Endothelial cell of umbilical vein (primary cell): ENCODE results near the gene HPS3. TPM values are rescaled to one million over a fixed set of nuclear protein-coding genes. Genes with fewer than 3 reads are reported as not detected.

Source experiments
- BruUV-seq: library from RNA; stranded (reverse); fragments of 400-500 nt; replicated peaks from 2 replicates; lab custom pipeline; 2021; lab: Mats Ljungman, UMichigan
- CTCF ChIA-PET: fragments of 300-600, 350-600 bp; sonication (Branson Sonifier 250); formaldehyde crosslinking; loops from one replicate; lab custom pipeline; 2021; ENCODE audit warnings: antibody characterized with exemption, inconsistent platforms; lab: Charles Lee
- POLR2A ChIA-PET: fragments of 300-600, 350-600 bp; sonication (Branson Sonifier 250); formaldehyde crosslinking; loops from one replicate; lab custom pipeline; 2021; ENCODE audit warnings: antibody characterized with exemption, inconsistent platforms; lab: Charles Lee
- DNase-seq: peaks from one replicate; pipeline ENCODE4 v3.0.0-alpha.2; 2011; ENCODE audit warnings: low read depth, low spot score
- FAIRE-seq: peaks from 2 replicates; lab custom pipeline; 2011; peaks lifted over from hg19 to GRCh38; lab: Jason Lieb, UNC
- H2AFZ ChIP-seq: 2 replicates; pipeline ENCODE4 v1.6.0; 2012; ENCODE audit warnings: low read depth, low read length, control low read depth, inconsistent platforms
- H3K27ac ChIP-seq: 2 replicates; pipeline ENCODE4 v1.5.1; 2011; ENCODE audit warnings: low read depth, mild to moderate bottlenecking, control low read depth, low read length, moderate library complexity; ENCODE audit not compliant: insufficient read depth
- H3K27me3 ChIP-seq, 2 experiments: 2 replicates each; pipeline versions ENCODE4 v1.6.0 to v1.6.1; 2011; ENCODE audit warnings: low read length in 2 of 2, mixed read lengths in 1 of 2; ENCODE audit not compliant: control insufficient read depth in 2 of 2, insufficient read depth in 2 of 2
- H3K36me3 ChIP-seq, 2 experiments: 2 replicates in 1 of 2; 3 replicates in 1 of 2; pipeline ENCODE4 v1.5.1; 2011; ENCODE audit warnings: low read length in 2 of 2, mild to moderate bottlenecking in 1 of 2, moderate library complexity in 1 of 2; ENCODE audit not compliant: control insufficient read depth in 2 of 2, insufficient read depth in 2 of 2; ENCODE audit errors: extremely low read depth in 1 of 2
- H3K4me1 ChIP-seq: 3 replicates; pipeline ENCODE4 v1.5.1; 2011; ENCODE audit warnings: mild to moderate bottlenecking, low read length; ENCODE audit not compliant: control insufficient read depth, insufficient read depth; ENCODE audit errors: extremely low read depth
- H3K4me2 ChIP-seq: 2 replicates; pipeline ENCODE4 v1.6.1; 2011; ENCODE audit warnings: low read length, control low read depth, mixed read lengths; ENCODE audit not compliant: insufficient read depth
- H3K4me3 ChIP-seq, 3 experiments: fragments of 200-600 bp in 1 of 3; sonication (generic), shearing (Covaris generic) in 1 of 3; replicated peaks in 1 of 3; 2 replicates each; pipeline ENCODE4 v1.5.1; 2011 to 2016; ENCODE audit warnings: control low read depth in 3 of 3, low read length in 3 of 3, mild to moderate bottlenecking in 2 of 3, inconsistent platforms in 1 of 3, low read depth in 1 of 3, moderate library complexity in 1 of 3; ENCODE audit not compliant: insufficient read depth in 1 of 3
- H3K79me2 ChIP-seq: 2 replicates; pipeline ENCODE4 v1.6.0; 2012; ENCODE audit warnings: low read length, inconsistent platforms; ENCODE audit not compliant: control insufficient read depth, insufficient read depth
- H3K9ac ChIP-seq: replicated peaks from 2 replicates; pipeline ENCODE3; 2011; ENCODE audit warnings: low read length, control low read depth; ENCODE audit not compliant: insufficient read depth; ENCODE audit errors: extremely low read depth
- H3K9me1 ChIP-seq: replicated peaks from 3 replicates; pipeline ENCODE4 v1.6.0; 2011; ENCODE audit warnings: mild to moderate bottlenecking, low read length; ENCODE audit not compliant: control insufficient read depth, insufficient read depth; ENCODE audit errors: extremely low read depth
- H3K9me3 ChIP-seq: replicated peaks from 2 replicates; pipeline ENCODE4 v1.5.1; 2012; ENCODE audit warnings: low read length, inconsistent platforms; ENCODE audit not compliant: control insufficient read depth, insufficient read depth
- H4K20me1 ChIP-seq: replicated peaks from 2 replicates; pipeline ENCODE3; 2011; ENCODE audit warnings: mild to moderate bottlenecking, low read length; ENCODE audit not compliant: control insufficient read depth, insufficient read depth; ENCODE audit errors: extremely low read depth
- FOS ChIP-seq: IDR thresholded peaks from 2 replicates; pipeline ENCODE4 v1.6.1; 2011; ENCODE audit warnings: mild to moderate bottlenecking, low read length, moderate library complexity, borderline replicate concordance; ENCODE audit not compliant: insufficient read depth
- GATA2 ChIP-seq: IDR thresholded peaks from 2 replicates; pipeline ENCODE4 v1.7.0; 2011; ENCODE audit warnings: low read depth, mild to moderate bottlenecking, moderate library complexity, mixed read lengths, low read length; ENCODE audit not compliant: insufficient read length, insufficient read depth
- JUN ChIP-seq: IDR thresholded peaks from 2 replicates; pipeline ENCODE4 v1.6.1; 2011; ENCODE audit warnings: borderline replicate concordance, low read depth; ENCODE audit not compliant: insufficient read length, insufficient read depth
- POLR2A ChIP-seq: IDR thresholded peaks from 2 replicates; pipeline ENCODE4 v1.6.1; 2012; ENCODE audit warnings: low read depth, mild to moderate bottlenecking, control low read depth, low read length
- POLR2AphosphoS5 ChIP-seq: IDR thresholded peaks from 2 replicates; pipeline ENCODE4 v1.6.1; 2012; ENCODE audit warnings: low read depth, mild to moderate bottlenecking, control low read depth, low read length, moderate library complexity; ENCODE audit not compliant: insufficient read depth
- dilution Hi-C: fragments of 300-500 bp; cut with MboI; formaldehyde crosslinking; loops from one replicate; pipeline ENCODE4 v1.15.0; 2019; ENCODE audit warnings: low sequenced_read_pairs; ENCODE audit not compliant: extremely low pct_ligation_motif_present
- intact Hi-C: fragments of 100-400 bp; cut with micrococcal nuclease; formaldehyde crosslinking; loops from one replicate; pipeline ENCODE4 v1.10.0; 2022
- polyA plus RNA-seq, 4 experiments: library from polyadenylated mRNA; depleted of rRNA in 3 of 4; stranded (reverse) in 3 of 4; unstranded in 1 of 4; fragments of >200 nt; gene quantifications; 2 replicates each; pipeline versions ENCODE4 v1.2.1 to v1.2.3, GENCODE V29; 2011 to 2012; ENCODE audit warnings: missing spikeins in 1 of 4
- total RNA-seq: library from RNA; stranded (reverse); gene quantifications from 2 replicates; pipeline ENCODE4 v1.2.3, GENCODE V29; 2021

HPS3 gene
- total and polyA plus RNA-seq, 2 donors (not counting 3 experiments of a cell fraction or from before 2014, with no cell fraction given) = 8.8 to 16.1 TPM

- H3K4me2 ChIP-seq = no peak overlapping the region
- peaks cover 8% of the 10 kb centered on the region for H3K4me1 ChIP-seq
- no peak for FAIRE-seq
- dilution Hi-C loops = no loop called here
- H3K27me3 ChIP-seq = peaks cover 0 to 2% of the 10 kb centered on the region in 2 experiments
- H3K9me1 ChIP-seq = no peaks in the 10 kb centered on the region
- H3K79me2 ChIP-seq = no peaks in the 10 kb centered on the region
- H4K20me1 ChIP-seq = no peaks in the 10 kb centered on the region
- no peak overlapping the region for H2AFZ ChIP-seq
- ChIA-PET POLR2A (no interaction called here), CTCF (no interaction called here)
- no peaks in the 10 kb centered on the region for H3K36me3 ChIP-seq
- intact Hi-C loops = no loop called here
- no peak overlapping the region for H3K9ac ChIP-seq
- no peak for TF ChIP-seq FOS
- DNase-seq = no peak
- H3K4me3 ChIP-seq = no peak overlapping the region
- H3K27ac ChIP-seq = no peak overlapping the region
- no TSS peak for BruUV-seq
- H3K9me3 ChIP-seq = no peaks in the 10 kb centered on the region
These were observed 69.2 kb downstream of the HPS3 start for GRCh38 chr3:149198611-149199010.

GRCh38 chr3:149199474-149199873, 70.0 kb downstream of the HPS3 start:
- Histone ChIP-seq H2AFZ (peak overlapping the region; percentile 33), H3K4me1 (peaks cover 8% of the 10 kb centered on the region), H3K36me3 (no peaks in the 10 kb centered on the region), H3K4me2 (peak overlapping the region; percentile 27), H3K9me3 (no peaks in the 10 kb centered on the region), H3K4me3 (no peak overlapping the region), H4K20me1 (no peaks in the 10 kb centered on the region), H3K79me2 (no peaks in the 10 kb centered on the region), H3K9ac (no peak overlapping the region), H3K27ac (no peak overlapping the region), H3K9me1 (no peaks in the 10 kb centered on the region), H3K27me3 (peaks cover 0 to 2% of the 10 kb centered on the region in 2 experiments)
- intact Hi-C loops (no loop called here), dilution Hi-C loops (no loop called here)
- ChIA-PET CTCF (no interaction called here), POLR2A (no interaction called here)
- no peak for TF ChIP-seq POLR2A
- no peak for TF ChIP-seq JUN
- TF ChIP-seq GATA2 = no peak
- no peak for TF ChIP-seq POLR2AphosphoS5
- DNase-seq (peak; percentile 82), FAIRE-seq (peak; percentile 77)
- BruUV-seq = no TSS peak
